Breast epithelium (tissue), 3 donors: ENCODE data around the gene GP9.

ENCODE experiments used
- CTCF ChIP-seq, 3 donors: fragments of 450-650 bp; IDR thresholded peaks; one replicate each; pipeline ENCODE4 v1.5.1; 2016 to 2017; ENCODE audit warnings: antibody characterized with exemption in 3 of 3, mild to moderate bottlenecking in 3 of 3, moderate library complexity in 3 of 3
- POLR2A ChIP-seq: fragments of 450-650 bp; IDR thresholded peaks from one replicate; pipeline ENCODE4 v1.6.1; 2016; ENCODE audit warnings: antibody characterized with exemption, mild to moderate bottlenecking, moderate library complexity
- POLR2AphosphoS5 ChIP-seq, 3 donors: sonication (generic); formaldehyde crosslinking; IDR thresholded peaks; one replicate each; pipeline ENCODE4 v1.6.1; 2017; ENCODE audit warnings: antibody characterized with exemption in 3 of 3

- no peak for TF ChIP-seq CTCF (IDR thresholded peaks at IDR 0.05)
- TF ChIP-seq POLR2AphosphoS5 (IDR thresholded peaks at IDR 0.05): no peak
- no peak for TF ChIP-seq POLR2A
Observed at GRCh38 chr3:129025691-129026435, 34.7 kb upstream of the GP9 start.
